ENCODE data around the gene NKX2-2.

The NKX2-2 gene

DNA sequence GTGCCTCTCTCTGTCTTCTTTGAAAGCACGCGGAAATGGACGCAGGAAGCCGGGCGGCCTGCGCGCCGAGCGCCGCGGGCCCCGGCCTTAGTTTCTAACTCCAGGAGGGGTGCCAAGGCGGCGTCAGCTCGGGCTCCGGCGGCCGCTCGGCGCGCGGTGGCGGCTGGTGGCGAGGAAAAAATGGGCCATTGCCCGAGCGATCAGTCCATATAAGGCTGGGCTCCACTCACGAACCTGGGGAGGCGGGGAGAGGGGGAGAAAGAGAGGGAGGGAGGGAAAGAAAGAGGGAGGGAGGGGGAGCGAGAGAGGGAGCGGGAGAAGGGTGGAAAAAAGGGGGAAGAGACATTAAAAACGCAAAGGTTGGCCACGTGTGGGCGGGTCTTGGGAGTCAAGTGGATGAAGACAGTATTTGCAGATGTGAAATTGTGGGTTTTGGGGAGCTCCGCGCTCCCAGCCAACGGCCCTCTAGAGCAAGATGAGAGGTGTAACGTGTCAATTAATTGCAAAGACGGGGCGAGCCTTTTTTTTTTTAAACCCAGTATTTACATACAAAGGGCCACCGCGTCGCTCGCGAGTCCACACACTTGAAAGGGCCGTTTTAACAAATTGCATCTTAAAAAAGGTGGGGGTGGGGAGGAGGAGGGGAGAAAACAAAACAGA, at the start of gene NKX2-2:
NKX2-2 (minus strand) TSS at position 184 of the 660 bp plus-strand sequence. CDS start 395 bp downstream, outside the sequence.
- no peak for DNase-seq (ENCODE audit: low read depth)

DNA sequence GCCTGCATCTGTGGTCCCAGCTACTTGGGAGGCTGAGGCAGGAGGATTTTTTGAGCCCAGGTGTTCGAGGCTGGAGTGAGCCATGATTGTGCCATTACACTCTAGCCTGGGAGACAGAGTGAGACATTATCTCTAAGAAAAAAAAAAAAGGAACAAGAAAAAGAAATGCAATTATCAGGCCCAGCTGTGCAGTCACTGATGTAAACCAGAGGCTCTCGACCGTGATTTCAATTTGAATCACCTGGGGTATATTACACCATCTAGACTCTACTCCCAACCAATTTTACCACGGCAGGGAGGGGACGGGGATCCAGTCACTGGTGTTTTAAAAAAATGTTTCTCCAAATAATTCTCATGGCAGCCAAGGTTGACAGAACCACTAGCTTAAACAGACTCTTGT, 48.8 kb upstream of the NKX2-2 start:
- DNase-seq (ENCODE audit: low read depth), result no peak

- no peak for DNase-seq (ENCODE audit: low read depth)
These were observed 45.4 kb upstream of the NKX2-2 start for GRCh38 chr20:21559305-21559704.

GRCh38 chr20:21557241-21558020, 43.6 kb upstream of the NKX2-2 start:
- no peak for DNase-seq (ENCODE audit: low read depth)

GRCh38 chr20:21556398-21556797, 42.5 kb upstream of the NKX2-2 start:
- DNase-seq (ENCODE audit: low read depth), result no peak

DNA sequence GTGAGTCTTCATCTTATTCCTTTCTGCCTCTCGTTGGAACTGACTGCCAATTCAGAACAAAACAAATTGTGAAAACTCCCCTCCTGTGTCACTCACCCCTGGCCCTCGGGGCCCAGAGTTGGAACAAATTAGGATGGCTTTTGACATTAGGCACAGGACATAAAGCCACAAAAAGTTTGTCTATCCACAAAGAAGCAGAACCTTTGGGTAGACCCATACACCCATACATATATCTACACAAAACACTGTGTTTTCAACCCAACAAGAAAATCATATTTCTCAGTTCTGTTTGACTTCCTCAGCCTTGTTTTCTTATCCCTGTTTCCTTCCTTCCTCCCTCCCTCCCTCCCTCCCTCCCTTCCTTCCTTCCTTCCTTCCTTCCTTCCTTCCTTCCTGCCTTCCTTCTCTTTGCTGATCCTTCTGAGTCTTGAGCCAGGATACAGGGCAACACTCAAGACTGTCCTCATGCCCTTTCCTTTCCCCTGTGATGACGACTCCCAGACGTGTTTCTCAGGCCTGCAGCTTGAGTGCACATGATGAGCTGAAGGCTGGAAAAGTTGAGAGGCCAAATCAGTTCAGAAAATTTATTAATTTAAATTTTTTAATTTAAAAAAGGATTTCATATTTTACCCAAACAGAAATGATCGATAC, 41.7 kb upstream of the NKX2-2 start:
- DNase-seq (ENCODE audit: low read depth), result no peak

DNA sequence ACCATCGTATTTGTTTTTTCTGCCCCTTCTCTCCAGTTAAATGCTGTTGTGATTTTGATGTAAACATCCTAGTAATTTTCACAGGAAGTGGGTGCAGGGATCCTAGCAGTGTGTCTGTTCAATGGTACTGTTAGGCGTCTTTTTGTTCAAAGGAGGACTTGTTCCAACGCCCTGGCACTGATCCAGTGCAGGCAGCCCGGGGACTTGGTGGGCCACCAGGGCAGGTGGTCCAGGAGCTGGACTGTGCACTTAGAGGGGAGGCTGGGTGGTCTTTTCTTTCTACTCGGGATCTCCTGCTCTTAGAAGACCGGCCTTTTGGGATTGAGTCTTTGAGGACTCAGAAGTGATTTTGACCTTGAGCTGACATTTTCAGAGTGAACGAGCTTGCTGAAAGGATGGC, 41.1 kb upstream of the NKX2-2 start:
- DNase-seq (ENCODE audit: low read depth), result no peak

GRCh38 chr20:21554376-21554890, 40.6 kb upstream of the NKX2-2 start:
- DNase-seq (ENCODE audit: low read depth), result no peak

DNA sequence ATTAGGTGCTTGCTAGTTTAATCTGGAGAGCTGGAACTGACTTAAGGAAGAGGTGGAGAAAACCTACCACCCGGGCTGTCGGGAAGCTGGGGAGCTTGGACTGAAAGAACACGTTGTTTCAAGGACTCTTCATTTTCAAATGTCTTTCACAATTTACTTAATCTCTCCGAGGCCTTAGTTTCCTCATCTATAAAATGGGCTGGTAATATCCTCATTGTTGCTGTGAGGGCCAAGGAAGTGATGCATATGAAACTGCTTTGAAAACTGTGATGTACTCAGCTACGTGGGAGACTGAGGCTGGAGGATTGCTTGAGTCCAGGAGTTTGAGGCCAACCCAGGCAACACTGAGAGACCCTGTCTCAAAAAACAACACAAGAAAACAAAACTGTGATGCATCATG, 36.7 kb upstream of the NKX2-2 start:
- no peak for DNase-seq (ENCODE audit: low read depth)

DNA sequence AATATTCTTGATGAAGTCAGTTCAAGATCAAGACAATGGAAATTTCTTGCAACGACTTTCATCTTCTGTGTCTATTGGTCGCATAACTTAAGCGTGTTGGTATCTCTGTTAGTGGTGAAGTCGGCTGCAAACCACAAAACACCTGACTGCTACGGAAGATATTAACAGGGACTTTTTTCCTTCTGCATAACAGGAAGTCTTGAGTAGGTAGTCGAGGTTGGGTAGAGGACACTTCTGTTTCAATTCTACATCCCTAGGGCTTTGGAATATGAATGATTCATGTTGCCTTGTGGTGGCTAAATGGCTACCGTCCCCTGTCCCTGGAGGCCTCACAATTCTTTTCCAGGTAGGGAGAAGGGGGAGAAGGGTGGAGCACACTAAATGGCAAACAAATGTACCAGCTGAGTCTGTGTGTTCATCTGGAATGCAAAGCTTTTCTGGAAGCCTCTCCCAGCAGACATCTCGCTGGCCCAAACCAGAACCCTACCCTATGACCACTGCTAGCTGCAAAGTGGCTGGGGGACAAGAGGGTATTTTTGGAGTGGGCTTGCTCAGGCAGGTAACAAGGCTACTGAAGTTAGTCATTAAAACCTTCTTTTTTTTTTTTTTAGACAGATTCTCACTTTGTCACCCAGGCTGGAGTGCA, 34.6 kb upstream of the NKX2-2 start:
- DNase-seq (ENCODE audit: low read depth), result no peak

DNA sequence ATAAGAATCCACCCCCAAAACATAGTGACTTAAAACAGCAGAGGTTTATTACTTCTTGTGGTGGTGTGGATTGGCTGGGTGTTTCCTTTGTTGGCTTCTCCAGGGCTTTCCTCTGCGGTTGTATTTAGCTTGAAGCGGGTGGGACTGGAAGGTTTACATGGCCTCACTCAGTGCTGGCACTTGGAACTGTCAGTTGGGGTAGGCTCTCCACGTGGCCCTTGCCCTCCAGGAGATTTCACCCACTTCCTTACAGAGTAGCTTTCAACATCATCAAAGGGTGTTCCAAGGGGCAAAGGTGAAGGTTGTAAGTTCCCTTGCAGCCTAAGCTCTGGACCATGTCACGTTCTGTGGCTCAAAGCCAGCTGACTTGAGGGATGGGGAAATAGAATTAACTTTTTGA, 32.5 kb upstream of the NKX2-2 start:
- DNase-seq (ENCODE audit: low read depth), result no peak

- DNase-seq (ENCODE audit: low read depth), result no peak
These were observed 25.6 kb upstream of the NKX2-2 start for GRCh38 chr20:21539512-21539911.

- DNase-seq (ENCODE audit: low read depth), result no peak
These were observed 21.0 kb upstream of the NKX2-2 start for GRCh38 chr20:21534886-21535285.

GRCh38 chr20:21534453-21534852, 20.6 kb upstream of the NKX2-2 start:
- no peak for DNase-seq (ENCODE audit: low read depth)

DNA sequence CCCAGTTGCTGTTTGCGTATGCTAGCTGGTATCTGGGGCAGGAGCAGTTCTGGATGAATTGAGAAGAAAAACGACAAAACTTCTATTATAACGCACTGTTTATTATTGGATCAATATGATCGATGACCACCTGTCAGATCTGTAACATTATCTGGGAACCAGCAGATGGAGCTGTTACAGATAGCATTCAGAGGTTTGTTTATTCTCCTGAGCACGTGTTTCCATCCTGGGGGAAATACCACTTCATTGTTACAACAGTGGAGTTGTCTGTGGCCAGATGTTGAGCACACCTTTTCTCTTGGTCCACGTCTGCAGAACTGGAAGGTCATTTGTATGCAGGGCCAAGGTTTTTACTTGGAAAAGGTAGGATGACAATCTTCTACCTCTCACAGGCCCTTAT, 16.0 kb upstream of the NKX2-2 start:
- no peak for DNase-seq (ENCODE audit: low read depth)

GRCh38 chr20:21528870-21529269, 15.0 kb upstream of the NKX2-2 start:
- no peak for DNase-seq (ENCODE audit: low read depth)

DNA sequence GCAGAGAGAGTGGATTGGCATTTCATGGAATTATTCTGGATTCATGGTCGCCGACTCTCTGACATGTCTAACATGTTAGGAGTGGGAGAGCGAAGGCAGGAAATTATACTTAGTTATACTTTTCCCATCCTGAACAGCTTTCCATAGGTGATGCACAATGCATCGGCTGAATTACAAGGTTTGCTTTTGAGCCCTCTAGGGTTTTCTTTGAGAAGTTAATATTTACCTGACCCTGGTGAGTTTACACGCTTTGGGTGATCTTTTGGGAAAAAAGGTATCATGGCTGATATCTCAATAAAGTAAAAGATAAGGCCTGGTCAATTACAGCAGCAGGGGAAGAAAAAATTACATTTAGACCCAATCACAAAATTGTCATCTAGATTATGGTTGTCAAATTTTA, 14.0 kb upstream of the NKX2-2 start:
- no peak for DNase-seq (ENCODE audit: low read depth)

- DNase-seq (ENCODE audit: low read depth), result no peak
These were observed 12.9 kb upstream of the NKX2-2 start for GRCh38 chr20:21526776-21527175.

DNA sequence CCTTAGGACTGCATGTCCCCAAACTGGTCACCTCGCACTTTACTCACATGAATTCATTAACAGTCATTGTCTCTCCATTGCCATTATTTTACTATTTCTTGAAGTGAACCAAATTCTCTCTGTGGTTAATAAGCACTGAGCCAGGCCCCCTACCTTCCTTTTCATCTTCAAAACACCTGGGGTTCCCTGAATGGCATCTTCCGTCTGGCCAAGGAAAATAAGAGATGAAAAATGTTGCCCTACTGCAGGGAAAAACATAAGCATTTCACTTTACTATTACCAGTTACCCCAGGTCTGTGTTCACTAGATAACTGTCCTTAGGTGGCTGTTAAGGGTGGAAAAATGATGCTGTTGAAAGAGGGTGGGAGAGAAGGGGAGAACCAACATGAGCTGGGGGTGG, 10.0 kb upstream of the NKX2-2 start:
- DNase-seq (ENCODE audit: low read depth), result no peak

- DNase-seq (ENCODE audit: low read depth), result no peak
These were observed 9.5 kb upstream of the NKX2-2 start for GRCh38 chr20:21523281-21523868.

DNA sequence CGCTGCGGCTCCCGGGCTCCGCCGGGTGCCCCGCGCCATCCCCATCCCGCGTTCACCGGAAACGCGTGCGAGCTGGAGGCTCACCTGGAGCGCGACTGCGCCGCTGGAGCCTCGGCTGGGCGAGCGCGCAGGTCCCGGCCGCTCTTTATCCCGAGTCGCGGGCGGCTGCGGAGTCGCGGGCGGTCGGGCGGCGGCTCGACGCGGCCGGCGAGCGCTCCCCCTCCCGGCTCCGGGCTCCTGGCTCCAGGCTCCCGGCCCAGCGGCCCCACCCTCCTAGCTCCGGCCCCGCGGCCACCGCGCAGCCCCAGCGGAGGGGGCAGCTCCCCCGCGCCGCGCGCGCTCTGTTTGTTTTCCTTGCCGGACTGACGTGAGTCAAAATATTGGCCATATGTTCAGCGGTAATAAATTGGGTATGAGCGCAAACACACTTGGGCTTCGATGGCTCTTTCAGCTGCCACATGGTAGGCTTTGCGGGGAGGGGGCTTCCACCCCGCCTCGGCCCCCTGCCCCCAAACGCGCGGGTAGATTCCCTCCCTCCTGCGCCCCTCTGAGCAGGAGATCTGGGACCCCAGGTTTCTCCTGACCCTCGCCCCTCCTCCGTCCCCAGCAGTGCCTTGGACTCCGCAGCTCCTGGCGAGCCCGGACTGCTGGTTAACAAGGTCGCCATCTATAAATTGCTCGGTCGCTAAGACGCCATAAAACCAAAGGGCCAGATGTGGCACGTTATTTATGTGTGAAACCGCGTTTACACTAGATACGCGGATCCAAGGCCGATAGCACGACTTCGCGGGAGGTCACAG, 8.8 kb upstream of the NKX2-2 start:
- no peak for DNase-seq (ENCODE audit: low read depth)
